Endodermal cell (in vitro differentiated cells): ENCODE results near the gene EPHA8. TPM values are rescaled to one million over a fixed set of nuclear protein-coding genes. Genes with fewer than 3 reads are reported as not detected.
A peak's percentile ranks its signal among the peaks of the same experiment; 100 is the strongest.

Source experiments
- DNase-seq: peaks from one replicate; pipeline ENCODE4 v3.0.0-alpha.2; 2017
- H3K27ac ChIP-seq: 2 replicates; pipeline ENCODE4 v1.5.1; 2013; ENCODE audit warnings: mild to moderate bottlenecking, low read depth, low read length, moderate library complexity
- H3K27me3 ChIP-seq: 2 replicates; pipeline ENCODE4 v1.6.1; 2013; ENCODE audit warnings: mild to moderate bottlenecking, low read length, moderate library complexity; ENCODE audit not compliant: insufficient read depth, control insufficient read depth, poor library complexity, severe bottlenecking
- H3K36me3 ChIP-seq: 2 replicates; pipeline ENCODE4 v1.7.0; 2013; ENCODE audit warnings: mild to moderate bottlenecking, low read length, moderate library complexity; ENCODE audit not compliant: control insufficient read depth, insufficient read depth
- H3K4me1 ChIP-seq: one replicate; pipeline ENCODE4 v1.7.0; 2013; ENCODE audit warnings: low read length; ENCODE audit not compliant: control insufficient read depth, insufficient read depth
- H3K4me3 ChIP-seq: 2 replicates; pipeline ENCODE4 v1.5.1; 2013; ENCODE audit warnings: mild to moderate bottlenecking, low read length, moderate library complexity
- H3K9ac ChIP-seq: 2 replicates; pipeline ENCODE4 v1.6.1; 2013; ENCODE audit warnings: mild to moderate bottlenecking, low read length, moderate library complexity; ENCODE audit not compliant: poor library complexity, severe bottlenecking; ENCODE audit errors: extremely low read depth
- H3K9me3 ChIP-seq: 2 replicates; pipeline ENCODE4 v1.6.1; 2013; ENCODE audit warnings: mild to moderate bottlenecking, low read length, moderate library complexity; ENCODE audit not compliant: control insufficient read depth
- H3K27ac Mint-ChIP-seq: 2 replicates; pipeline ENCODE4 v1.8.0; 2020; ENCODE audit warnings: mixed read lengths
- H3K27me3 Mint-ChIP-seq: 2 replicates; pipeline ENCODE4 v1.8.0; 2021; ENCODE audit warnings: mild to moderate bottlenecking, mixed read lengths; ENCODE audit not compliant: insufficient read depth
- H3K36me3 Mint-ChIP-seq: 2 replicates; pipeline ENCODE4 v1.8.0; 2020; ENCODE audit warnings: low read depth, mixed read lengths
- H3K4me1 Mint-ChIP-seq: 2 replicates; pipeline ENCODE4 v1.8.0; 2020; ENCODE audit warnings: mixed read lengths
- H3K4me3 Mint-ChIP-seq: 2 replicates; pipeline ENCODE4 v1.8.0; 2020; ENCODE audit warnings: mild to moderate bottlenecking, moderate library complexity, mixed read lengths
- H3K9me3 Mint-ChIP-seq: 2 replicates; pipeline ENCODE4 v1.8.0; 2020; ENCODE audit warnings: mild to moderate bottlenecking, mixed read lengths
- WGBS, 2 experiments: methylation state at CpG; one replicate each; pipeline versions ENCODE4 v1.1.5 to v1.1.7; 2013; ENCODE audit warnings: missing lambda C conversion rate in 2 of 2, mixed read lengths in 1 of 2; ENCODE audit not compliant: insufficient coverage in 1 of 2, insufficient read length in 1 of 2; 5-methylcytosine and 5-hydroxymethylcytosine counted together
- total RNA-seq, 2 donors: library from RNA; stranded (reverse); fragmentation: NEBNext Ultra II Directional in 1 of 2; extraction: Animal tissue kit (Norgen Biotek cat#: 25700) in 1 of 2; gene quantifications; 2 replicates in 1 of 2; 3 replicates in 1 of 2; pipeline ENCODE4 v1.2.1, GENCODE V29; 2021
- TF ChIP-seq, protein P1 (sequence below): fragments of 200-600 bp; sonication (generic); conservative IDR thresholded peaks from 2 replicates; pipeline ENCODE4 v1.5.0; 2021; ENCODE audit warnings: antibody characterized with exemption, mild to moderate bottlenecking

Gene EPHA8
- total RNA-seq, 2 donors from 2014 or later, result 1.5 TPM

DNA sequence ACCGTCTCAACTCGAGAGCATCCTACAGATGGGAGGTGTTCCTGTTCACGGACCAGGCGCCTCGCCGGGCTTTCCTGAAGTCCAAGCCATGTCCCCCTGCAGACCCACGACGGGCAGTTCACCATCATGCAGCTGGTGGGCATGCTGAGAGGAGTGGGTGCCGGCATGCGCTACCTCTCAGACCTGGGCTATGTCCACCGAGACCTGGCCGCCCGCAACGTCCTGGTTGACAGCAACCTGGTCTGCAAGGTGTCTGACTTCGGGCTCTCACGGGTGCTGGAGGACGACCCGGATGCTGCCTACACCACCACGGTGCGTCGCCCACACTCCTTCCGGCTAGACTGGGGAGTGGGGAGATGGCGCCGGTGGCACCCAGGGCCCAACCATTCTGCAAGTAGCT, 35.4 kb downstream of the EPHA8 start:
- 87 to 90% methylated on average over 11 to 24 of the region's 24 CpGs for WGBS, 2 experiments
- H3K9me3 ChIP-seq, result no peaks in the 10 kb centered on the region
- H3K4me1 ChIP-seq, result no peaks in the 10 kb centered on the region
- H3K27me3 Mint-ChIP-seq, result peaks cover 8% of the 10 kb centered on the region
- no peak overlapping the region for H3K4me3 ChIP-seq
- H3K9ac ChIP-seq, result no peak overlapping the region
- H3K4me1 Mint-ChIP-seq, result no peaks in the 10 kb centered on the region
- no peaks in the 10 kb centered on the region for H3K27me3 ChIP-seq
- TF ChIP-seq, protein P1, sequence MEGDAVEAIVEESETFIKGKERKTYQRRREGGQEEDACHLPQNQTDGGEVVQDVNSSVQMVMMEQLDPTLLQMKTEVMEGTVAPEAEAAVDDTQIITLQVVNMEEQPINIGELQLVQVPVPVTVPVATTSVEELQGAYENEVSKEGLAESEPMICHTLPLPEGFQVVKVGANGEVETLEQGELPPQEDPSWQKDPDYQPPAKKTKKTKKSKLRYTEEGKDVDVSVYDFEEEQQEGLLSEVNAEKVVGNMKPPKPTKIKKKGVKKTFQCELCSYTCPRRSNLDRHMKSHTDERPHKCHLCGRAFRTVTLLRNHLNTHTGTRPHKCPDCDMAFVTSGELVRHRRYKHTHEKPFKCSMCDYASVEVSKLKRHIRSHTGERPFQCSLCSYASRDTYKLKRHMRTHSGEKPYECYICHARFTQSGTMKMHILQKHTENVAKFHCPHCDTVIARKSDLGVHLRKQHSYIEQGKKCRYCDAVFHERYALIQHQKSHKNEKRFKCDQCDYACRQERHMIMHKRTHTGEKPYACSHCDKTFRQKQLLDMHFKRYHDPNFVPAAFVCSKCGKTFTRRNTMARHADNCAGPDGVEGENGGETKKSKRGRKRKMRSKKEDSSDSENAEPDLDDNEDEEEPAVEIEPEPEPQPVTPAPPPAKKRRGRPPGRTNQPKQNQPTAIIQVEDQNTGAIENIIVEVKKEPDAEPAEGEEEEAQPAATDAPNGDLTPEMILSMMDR, result no peak
- no peak overlapping the region for H3K4me3 Mint-ChIP-seq
- H3K27ac ChIP-seq, result no peak overlapping the region
- no peaks in the 10 kb centered on the region for H3K36me3 Mint-ChIP-seq
- DNase-seq, result no peak
- no peaks in the 10 kb centered on the region for H3K9me3 Mint-ChIP-seq
- H3K36me3 ChIP-seq, result no peaks in the 10 kb centered on the region
- H3K27ac Mint-ChIP-seq, result no peak overlapping the region

DNA sequence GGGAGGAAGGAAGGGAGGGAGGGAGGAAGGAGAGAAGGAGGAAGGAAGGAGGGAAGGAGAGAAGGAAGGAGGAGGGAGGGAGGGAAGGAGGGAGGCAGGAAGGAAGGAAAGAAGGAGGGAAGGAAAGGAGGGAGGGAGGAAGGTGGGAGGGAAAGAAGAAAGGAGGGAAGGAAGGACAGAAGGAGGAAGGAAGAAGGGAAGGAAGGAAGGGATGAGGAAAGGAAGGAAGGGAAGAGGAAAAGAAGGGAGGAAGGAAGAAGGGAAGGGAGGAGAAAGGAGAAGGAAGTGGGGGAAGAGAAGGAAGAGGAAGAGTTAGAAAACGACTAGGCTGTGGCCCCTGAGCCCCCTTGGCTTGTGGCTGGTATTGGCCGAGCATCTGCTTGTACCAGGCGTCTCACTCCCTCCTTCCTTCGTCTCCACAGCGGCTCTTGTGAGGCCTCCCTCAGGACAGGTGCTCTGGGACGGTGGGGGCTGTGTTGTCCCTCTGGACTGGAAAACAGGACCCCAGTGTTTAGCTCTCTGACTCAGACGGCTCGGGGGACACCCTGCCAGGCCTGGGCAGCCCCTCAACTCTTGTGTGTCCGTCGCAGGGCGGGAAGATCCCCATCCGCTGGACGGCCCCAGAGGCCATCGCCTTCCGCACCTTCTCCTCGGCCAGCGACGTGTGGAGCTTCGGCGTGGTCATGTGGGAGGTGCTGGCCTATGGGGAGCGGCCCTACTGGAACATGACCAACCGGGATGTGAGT, 37.0 kb downstream of the EPHA8 start:
- Mint-ChIP-seq H3K27ac (no peak overlapping the region), H3K27me3 (peaks cover 20% of the 10 kb centered on the region), H3K4me3 (no peak overlapping the region), H3K36me3 (no peaks in the 10 kb centered on the region), H3K9me3 (no peaks in the 10 kb centered on the region), H3K4me1 (no peaks in the 10 kb centered on the region)
- H3K27me3 ChIP-seq, result peaks cover 13% of the 10 kb centered on the region
- WGBS, 2 experiments, result 73 to 85% methylated on average over 13 to 22 of the region's 22 CpGs
- no peak overlapping the region for H3K27ac ChIP-seq
- H3K9me3 ChIP-seq, result no peaks in the 10 kb centered on the region
- no peak overlapping the region for H3K4me3 ChIP-seq
- DNase-seq, result peak; percentile 77
- TF ChIP-seq, protein P1, result no peak
- no peaks in the 10 kb centered on the region for H3K36me3 ChIP-seq
- H3K4me1 ChIP-seq, result no peaks in the 10 kb centered on the region
- H3K9ac ChIP-seq, result no peak overlapping the region

DNA sequence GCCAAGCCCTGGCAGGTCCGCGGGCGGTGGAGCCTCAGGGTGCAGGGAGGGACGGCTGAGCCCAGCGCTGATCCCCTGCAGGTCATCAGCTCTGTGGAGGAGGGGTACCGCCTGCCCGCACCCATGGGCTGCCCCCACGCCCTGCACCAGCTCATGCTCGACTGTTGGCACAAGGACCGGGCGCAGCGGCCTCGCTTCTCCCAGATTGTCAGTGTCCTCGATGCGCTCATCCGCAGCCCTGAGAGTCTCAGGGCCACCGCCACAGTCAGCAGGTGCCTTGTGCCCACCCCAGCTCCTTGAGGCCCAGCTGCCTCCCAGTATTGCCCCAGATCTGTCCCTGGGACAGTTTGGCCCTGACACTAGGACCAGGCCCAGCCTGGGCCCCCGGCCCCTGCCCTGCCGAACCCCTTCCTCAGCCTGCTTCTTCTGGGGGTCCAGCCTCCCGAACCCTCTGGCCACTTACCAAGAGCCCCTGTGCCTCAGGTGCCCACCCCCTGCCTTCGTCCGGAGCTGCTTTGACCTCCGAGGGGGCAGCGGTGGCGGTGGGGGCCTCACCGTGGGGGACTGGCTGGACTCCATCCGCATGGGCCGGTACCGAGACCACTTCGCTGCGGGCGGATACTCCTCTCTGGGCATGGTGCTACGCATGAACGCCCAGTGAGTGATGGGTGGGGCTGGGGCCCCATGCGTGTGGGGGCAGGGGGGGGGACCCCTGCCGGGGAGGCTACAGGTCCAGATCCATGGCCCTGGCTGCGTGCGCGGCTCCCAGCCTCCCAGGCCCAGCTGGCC, 37.7 kb downstream of the EPHA8 start:
- no peaks in the 10 kb centered on the region for H3K4me1 Mint-ChIP-seq
- WGBS, 2 experiments, result 92% methylated on average over 20 to 39 of the region's 39 CpGs

More for the DNA sequence above, 37.7 kb downstream of the EPHA8 start:
- peaks cover 19% of the 10 kb centered on the region for H3K27me3 ChIP-seq
- no peaks in the 10 kb centered on the region for H3K9me3 ChIP-seq
- H3K4me1 ChIP-seq, result no peaks in the 10 kb centered on the region
- Mint-ChIP-seq H3K36me3 (no peaks in the 10 kb centered on the region), H3K27me3 (peaks cover 25% of the 10 kb centered on the region), H3K4me3 (no peak overlapping the region), H3K9me3 (no peaks in the 10 kb centered on the region), H3K27ac (no peak overlapping the region)
- H3K4me3 ChIP-seq, result no peak overlapping the region
- no peak overlapping the region for H3K27ac ChIP-seq
- TF ChIP-seq, protein P1, result no peak
- H3K9ac ChIP-seq, result no peak overlapping the region
- H3K36me3 ChIP-seq, result no peaks in the 10 kb centered on the region
- DNase-seq, result no peak
